A549 treated with RU486 at 1 μM for 4 hours (cell line): Measurements from ENCODE around the gene CMTR1. TPM values are rescaled to one million over a fixed set of nuclear protein-coding genes. Genes with fewer than 3 reads are reported as not detected.

Experiments used
- total RNA-seq: library from RNA; stranded (reverse); fragments of 200-300 nt; extraction: Qiagen RNA extraction; gene quantifications from 5 replicates; pipeline ENCODE4 v1.2.3, GENCODE V29; 2022; ENCODE audit warnings: low read depth

Gene CMTR1, protein sequence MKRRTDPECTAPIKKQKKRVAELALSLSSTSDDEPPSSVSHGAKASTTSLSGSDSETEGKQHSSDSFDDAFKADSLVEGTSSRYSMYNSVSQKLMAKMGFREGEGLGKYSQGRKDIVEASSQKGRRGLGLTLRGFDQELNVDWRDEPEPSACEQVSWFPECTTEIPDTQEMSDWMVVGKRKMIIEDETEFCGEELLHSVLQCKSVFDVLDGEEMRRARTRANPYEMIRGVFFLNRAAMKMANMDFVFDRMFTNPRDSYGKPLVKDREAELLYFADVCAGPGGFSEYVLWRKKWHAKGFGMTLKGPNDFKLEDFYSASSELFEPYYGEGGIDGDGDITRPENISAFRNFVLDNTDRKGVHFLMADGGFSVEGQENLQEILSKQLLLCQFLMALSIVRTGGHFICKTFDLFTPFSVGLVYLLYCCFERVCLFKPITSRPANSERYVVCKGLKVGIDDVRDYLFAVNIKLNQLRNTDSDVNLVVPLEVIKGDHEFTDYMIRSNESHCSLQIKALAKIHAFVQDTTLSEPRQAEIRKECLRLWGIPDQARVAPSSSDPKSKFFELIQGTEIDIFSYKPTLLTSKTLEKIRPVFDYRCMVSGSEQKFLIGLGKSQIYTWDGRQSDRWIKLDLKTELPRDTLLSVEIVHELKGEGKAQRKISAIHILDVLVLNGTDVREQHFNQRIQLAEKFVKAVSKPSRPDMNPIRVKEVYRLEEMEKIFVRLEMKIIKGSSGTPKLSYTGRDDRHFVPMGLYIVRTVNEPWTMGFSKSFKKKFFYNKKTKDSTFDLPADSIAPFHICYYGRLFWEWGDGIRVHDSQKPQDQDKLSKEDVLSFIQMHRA
- 13.3 to 16.7 TPM (median 16.4 TPM) in 5 replicates for total RNA-seq

DNA sequence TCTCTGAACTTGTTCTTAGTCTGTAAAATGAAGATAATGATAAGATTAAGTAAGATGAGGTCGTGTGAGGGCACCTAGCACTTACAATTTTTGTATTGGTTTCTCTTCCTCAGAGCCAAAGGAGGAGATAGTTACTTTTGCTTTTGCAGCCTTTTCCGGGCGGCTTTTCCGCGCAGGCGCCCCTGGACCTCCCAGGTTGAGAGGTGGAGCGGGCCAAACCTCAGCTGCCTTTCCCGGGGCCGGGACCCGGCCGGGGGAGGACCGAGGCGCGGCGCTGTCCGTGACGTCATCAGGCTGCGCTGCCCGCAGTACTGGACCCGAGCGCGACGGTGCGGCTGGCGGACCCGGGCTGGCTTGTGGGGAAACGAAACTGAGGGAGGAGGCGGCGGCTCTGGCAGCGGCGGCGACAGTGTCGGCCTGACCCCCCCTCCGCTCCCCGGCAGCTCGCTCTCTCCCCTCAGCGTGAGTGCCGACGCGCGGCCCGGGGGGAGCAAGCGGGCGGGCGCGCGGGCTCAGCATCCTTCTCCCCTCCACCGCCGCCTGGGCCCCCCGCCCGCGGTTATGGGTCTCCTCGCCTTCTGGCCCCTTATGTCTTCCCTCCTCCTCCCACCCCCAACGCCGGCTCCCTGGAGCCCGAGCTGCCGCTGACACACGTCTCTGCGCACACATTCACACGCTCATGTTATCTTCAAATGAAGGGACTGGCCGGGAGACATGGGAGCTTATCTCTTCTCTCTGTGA lies at the start of gene CMTR1:
Gene CMTR1 (plus strand): TSS at position 306 of the 741 bp plus-strand sequence. CDS start 2,409 bp downstream, outside the sequence.

DNA sequence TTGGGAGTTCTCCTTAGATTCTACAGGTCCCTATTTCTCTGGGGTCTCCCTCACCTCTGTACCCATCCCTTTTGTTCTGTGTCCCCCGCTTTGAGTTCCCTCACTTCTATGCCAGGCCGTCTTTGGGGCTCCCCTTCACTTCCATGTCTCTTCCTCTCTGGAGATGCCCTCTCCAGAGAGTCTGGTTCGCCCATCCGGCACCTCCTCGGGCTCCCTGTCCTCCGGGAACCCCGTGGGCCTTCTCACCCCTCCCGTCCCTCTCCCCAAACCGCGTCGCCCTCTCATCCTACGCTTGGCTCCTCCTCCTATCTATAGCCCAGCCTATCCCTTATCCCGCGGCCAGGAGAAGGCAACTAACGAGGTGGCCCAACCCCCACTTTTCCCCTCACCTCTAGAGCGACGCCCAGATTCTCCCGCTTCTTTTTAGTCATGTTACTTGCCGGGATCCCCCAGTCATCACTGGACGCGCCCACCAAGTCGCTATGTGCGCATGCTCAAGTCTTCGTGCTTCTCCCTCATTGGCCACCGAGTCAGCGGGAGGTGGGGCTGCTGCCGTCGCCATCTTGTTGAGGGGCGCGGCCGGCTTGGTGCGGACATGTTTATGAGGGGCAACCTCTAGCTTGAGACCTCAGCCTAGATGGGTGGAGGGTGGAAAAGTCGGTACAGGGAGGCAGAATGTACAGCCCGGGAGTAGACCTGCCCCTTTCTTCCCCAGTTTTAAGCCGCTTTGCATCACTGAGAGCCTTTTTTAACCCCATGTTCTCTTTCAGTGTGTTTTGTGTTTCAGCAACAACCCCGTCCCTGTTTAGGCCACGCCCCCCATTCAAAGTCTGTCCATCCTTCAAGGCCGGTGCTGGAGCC lies 66.6 kb downstream of the CMTR1 start, which contains the start of gene CCDC167:
Gene CCDC167 (minus strand): TSS at position 461 of the 861 bp plus-strand sequence. CDS start 30 bp downstream, at position 431.

Other genes with a start within 250 kb of the CMTR1 start
- 5.5 to 6.3 TPM (median 6.3 TPM) in 5 replicates for gene TBC1D22B, start 175.4 kb upstream of the CMTR1 start, total RNA-seq
- 0.80 to 1.1 TPM (median 0.97 TPM) in 5 replicates for gene TMEM217, start 175.1 kb upstream of the CMTR1 start, total RNA-seq
- gene RNF8, start 79.2 kb upstream of the CMTR1 start, total RNA-seq: 20.9 to 24.5 TPM (median 23.8 TPM) in 5 replicates
- 41.6 to 53.0 TPM (median 48.0 TPM) in 5 replicates for gene CCDC167, start 66.7 kb downstream of the CMTR1 start, total RNA-seq